GM20000 (cell line): ENCODE results near the gene ZSWIM3.

Experiments
- DNase-seq: peaks from one replicate; pipeline ENCODE4 v3.0.0; 2012; ENCODE audit warnings: low spot score
- CTCF ChIP-seq: IDR thresholded peaks from 2 replicates; pipeline ENCODE4 v1.5.1; 2012; ENCODE audit warnings: mild to moderate bottlenecking, control low read depth; ENCODE audit errors: extremely low read depth, missing control alignments

Gene ZSWIM3

GRCh38 chr20:45887346-45887715 lies 29.9 kb downstream of the ZSWIM3 start, which contains the start of gene SPATA25:
Gene SPATA25 (minus strand): TSS chr20:45887622. CDS start chr20:45887590, 32 bp downstream.
- TF ChIP-seq CTCF, result no peak
- DNase-seq, result no peak

DNA sequence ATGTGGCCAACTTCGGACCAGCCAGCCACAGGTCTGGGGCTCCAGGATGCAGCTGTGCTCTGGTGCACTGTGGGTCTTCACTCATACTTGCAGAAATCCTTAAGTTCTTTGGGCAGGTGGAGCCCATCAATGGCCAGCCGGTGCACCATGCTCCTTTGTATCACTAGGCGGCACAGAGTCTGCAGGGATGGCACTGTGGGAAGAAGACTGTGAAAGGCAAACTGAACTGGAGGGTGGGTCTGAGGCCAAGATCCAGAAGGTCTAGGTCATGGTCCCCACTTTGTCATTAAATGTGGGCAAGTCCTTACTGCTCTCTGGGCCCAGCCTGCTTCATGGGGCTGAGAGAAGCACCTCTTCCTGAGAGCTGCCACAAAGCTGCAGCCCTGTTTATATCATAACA lies 31.3 kb downstream of the ZSWIM3 start:
- no peak for TF ChIP-seq CTCF
- no peak for DNase-seq

- peak; percentile 75 for DNase-seq
- TF ChIP-seq CTCF, result peak; percentile 25
These were observed 32.9 kb downstream of the ZSWIM3 start for GRCh38 chr20:45890077-45890984.

- no peak for TF ChIP-seq CTCF
- DNase-seq, result peak; percentile 98
These were observed 33.9 kb downstream of the ZSWIM3 start, which contains the start of the genes CTSA and NEURL2 for GRCh38 chr20:45890985-45891983. Gene CTSA (plus strand): TSS chr20:45891335. CDS start chr20:45891569, 234 bp downstream. Gene NEURL2 (minus strand): TSS chr20:45891208. CDS start chr20:45890991, 217 bp downstream.

DNA sequence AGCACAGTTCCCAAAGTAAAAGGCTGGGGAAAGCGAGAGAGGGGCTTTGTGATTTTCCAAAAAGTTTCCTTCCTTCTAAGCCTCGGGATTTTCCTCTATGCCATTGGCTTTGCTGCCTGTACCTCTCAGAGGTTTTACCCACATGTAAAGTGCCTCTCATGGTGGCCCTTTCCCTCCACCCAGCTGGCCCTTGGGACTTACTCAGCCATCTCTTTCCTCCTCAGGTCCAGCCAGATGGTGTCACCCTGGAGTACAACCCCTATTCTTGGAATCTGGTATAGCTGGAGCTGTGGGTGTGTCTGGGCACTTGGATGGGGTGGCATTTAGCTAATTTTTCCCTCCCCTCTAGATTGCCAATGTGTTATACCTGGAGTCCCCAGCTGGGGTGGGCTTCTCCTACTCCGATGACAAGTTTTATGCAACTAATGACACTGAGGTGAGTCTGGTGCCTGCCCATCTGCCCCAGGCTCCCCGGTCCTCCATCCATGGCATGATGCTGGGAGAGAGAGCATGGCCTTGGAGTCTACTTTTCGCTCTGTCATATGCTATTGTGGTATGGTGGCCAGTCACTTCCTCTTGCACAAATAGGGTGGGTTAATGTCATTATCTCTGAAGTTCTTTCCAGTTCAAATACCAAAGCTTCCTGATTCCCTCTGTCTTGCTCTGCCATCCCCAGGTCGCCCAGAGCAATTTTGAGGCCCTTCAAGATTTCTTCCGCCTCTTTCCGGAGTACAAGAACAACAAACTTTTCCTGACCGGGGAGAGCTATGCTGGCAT lies 34.8 kb downstream of the ZSWIM3 start:
- no peak for TF ChIP-seq CTCF
- no peak for DNase-seq

- TF ChIP-seq CTCF, result no peak
- DNase-seq, result no peak
These were observed 35.5 kb downstream of the ZSWIM3 start for GRCh38 chr20:45892828-45893500.
